A549 (cell line): ENCODE results near the gene PFDN1.

ENCODE experiments used
- CEBPB ChIP-seq, 2 experiments: fragments of >200 bp in 1 of 2; sonication (Bioruptor Twin) in 1 of 2; formaldehyde crosslinking in 1 of 2; IDR thresholded peaks; 2 replicates each; pipeline ENCODE4 v1.6.1; 2012 to 2016
- CTCF ChIP-seq: fragments of >200 bp; sonication (Bioruptor Twin); formaldehyde crosslinking; IDR thresholded peaks from 3 replicates; pipeline ENCODE4 v1.5.1; 2016
- E2F6 ChIP-seq: IDR thresholded peaks from 2 replicates; pipeline ENCODE4 v1.6.1; 2012; ENCODE audit warnings: low read depth, borderline replicate concordance
- ESRRA ChIP-seq: fragments of 150-350 bp; IDR thresholded peaks from 2 replicates; pipeline ENCODE4 v1.6.1; 2014; ENCODE audit warnings: mild to moderate bottlenecking, low read length, borderline replicate concordance
- FOSL2 ChIP-seq, 2 experiments: fragments of 450-650 bp in 1 of 2; fragments of >200 bp in 1 of 2; sonication (Bioruptor Twin) in 1 of 2; formaldehyde crosslinking; IDR thresholded peaks; 2 replicates each; pipeline versions ENCODE4 v1.5.0 to v1.6.1; 2016 to 2020; ENCODE audit warnings: mild to moderate bottlenecking in 1 of 2, moderate library complexity in 1 of 2
- MYC ChIP-seq: IDR thresholded peaks from 2 replicates; pipeline ENCODE4 v1.6.1; 2012; ENCODE audit warnings: mild to moderate bottlenecking, inconsistent platforms, low read length, improper control_type of control experiment, borderline replicate concordance
- POLR2A ChIP-seq: IDR thresholded peaks from 2 replicates; pipeline ENCODE4 v1.6.1; 2012; ENCODE audit warnings: mild to moderate bottlenecking, low read length
- POLR2AphosphoS2 ChIP-seq: conservative IDR thresholded peaks from 2 replicates; pipeline ENCODE4 v1.6.1; 2012; ENCODE audit warnings: low read length, improper control_type of control experiment, inconsistent platforms
- RAD21 ChIP-seq, 2 experiments: fragments of >200 bp in 1 of 2; sonication (Bioruptor Twin) in 1 of 2; formaldehyde crosslinking in 1 of 2; IDR thresholded peaks in 1 of 2; conservative IDR thresholded peaks in 1 of 2; 2 replicates in 1 of 2; 3 replicates in 1 of 2; pipeline ENCODE4 v1.6.1; 2012 to 2018; ENCODE audit warnings: inconsistent platforms in 1 of 2

GRCh38 chr5:140220698-140221064 is 82.2 kb downstream of the PFDN1 start:
- TF ChIP-seq MYC (no peak), E2F6 (no peak), CTCF (no peak), FOSL2 (IDR thresholded peaks at IDR 0.05) (no peak), FOSL2 (CRISPR knock-in tag; IDR thresholded peaks at IDR 0.05) (no peak), RAD21 (conservative IDR thresholded peaks at IDR 0.05 in 1 of 2, IDR thresholded peaks at IDR 0.05 in 1 of 2) (no peak), POLR2A (no peak), ESRRA (no peak), CEBPB (IDR thresholded peaks at IDR 0.05) (no peak), POLR2AphosphoS2 (no peak)
